Muscle of leg (tissue), 11 donors: ENCODE data around the gene MMEL1. TPM values are rescaled to one million over a fixed set of nuclear protein-coding genes. Genes with fewer than 3 reads are reported as not detected.
A peak's percentile ranks its signal among the peaks of the same experiment; 100 is the strongest.
"Not testable (repeated sequence)": the region's sequence is repeated elsewhere in the genome, so short reads cannot be mapped to it uniquely, and the experiment has no call there.

Experiments
- DNase-seq: peaks from one replicate; pipeline ENCODE4 v3.0.0; 2013
- H3K27ac ChIP-seq: one replicate; pipeline ENCODE4 v1.5.1; 2013; ENCODE audit warnings: mild to moderate bottlenecking, low read length, control low read depth
- H3K27me3 ChIP-seq: one replicate; pipeline ENCODE4 v1.6.1; 2013; ENCODE audit warnings: low read length; ENCODE audit not compliant: control insufficient read depth, insufficient read depth
- H3K36me3 ChIP-seq: one replicate; pipeline ENCODE4 v1.6.1; 2013; ENCODE audit warnings: low read length; ENCODE audit not compliant: control insufficient read depth, insufficient read depth
- H3K4me1 ChIP-seq: one replicate; pipeline ENCODE4 v1.6.1; 2013; ENCODE audit warnings: low read length; ENCODE audit not compliant: control insufficient read depth, insufficient read depth
- H3K4me3 ChIP-seq: one replicate; pipeline ENCODE4 v1.5.1; 2013; ENCODE audit warnings: low read length, control low read depth
- H3K9me3 ChIP-seq: replicated peaks from 2 replicates; pipeline ENCODE4 v1.6.1; 2013; ENCODE audit warnings: low read depth, low read length; ENCODE audit not compliant: control insufficient read depth
- WGBS: methylation state at CpG from one replicate; pipeline ENCODE4 v1.1.5; 2013; ENCODE audit warnings: missing lambda C conversion rate; ENCODE audit not compliant: insufficient coverage; 5-methylcytosine and 5-hydroxymethylcytosine counted together
- polyA plus RNA-seq, 8 donors: library from polyadenylated mRNA; unstranded; fragments of 120-200 nt; gene quantifications; one replicate each; pipeline versions ENCODE4 v1.2.1 to v1.2.3, GENCODE V29; 2013; ENCODE audit warnings: inconsistent platforms in 1 of 8, low replicate concordance in 1 of 8; ENCODE audit not compliant: insufficient read length in 8 of 8, insufficient read depth in 1 of 8
- total RNA-seq: library from RNA; stranded (reverse); fragments of 120-200 nt; gene quantifications from one replicate; pipeline ENCODE4 v1.2.4, GENCODE V29; 2013

The MMEL1 gene
- total and polyA plus RNA-seq, 9 donors = 0.29 to 1.2 (median 0.61) TPM

- H3K27ac ChIP-seq, H3K27me3 ChIP-seq, H3K36me3 ChIP-seq, DNase-seq, H3K4me1 ChIP-seq, H3K4me3 ChIP-seq: not testable (repeated sequence)
- H3K9me3 ChIP-seq = peaks cover 59% of the 10 kb centered on the region
- 34% methylated on average over 12 of the region's 12 CpGs for WGBS
Measured at GRCh38 chr1:2652926-2653571, 20.2 kb upstream of the MMEL1 start.

GRCh38 chr1:2652152-2652925 is 19.5 kb upstream of the MMEL1 start:
- WGBS = 39% methylated on average over 16 of the region's 16 CpGs
- peaks cover 62% of the 10 kb centered on the region for H3K9me3 ChIP-seq
- not testable (repeated sequence) for H3K4me3 ChIP-seq, DNase-seq, H3K27me3 ChIP-seq, H3K4me1 ChIP-seq, H3K27ac ChIP-seq, H3K36me3 ChIP-seq

- no peak for DNase-seq
- H3K4me3 ChIP-seq = no peak overlapping the region
- no peaks in the 10 kb centered on the region for H3K4me1 ChIP-seq
- H3K27me3 ChIP-seq = no peaks in the 10 kb centered on the region
- WGBS = 50% methylated on average over 8 of the region's 10 CpGs
- H3K36me3 ChIP-seq = no peaks in the 10 kb centered on the region
- H3K9me3 ChIP-seq = peaks cover 67% of the 10 kb centered on the region
- no peak overlapping the region for H3K27ac ChIP-seq
Measured at GRCh38 chr1:2650967-2651645, 18.3 kb upstream of the MMEL1 start.

DNA sequence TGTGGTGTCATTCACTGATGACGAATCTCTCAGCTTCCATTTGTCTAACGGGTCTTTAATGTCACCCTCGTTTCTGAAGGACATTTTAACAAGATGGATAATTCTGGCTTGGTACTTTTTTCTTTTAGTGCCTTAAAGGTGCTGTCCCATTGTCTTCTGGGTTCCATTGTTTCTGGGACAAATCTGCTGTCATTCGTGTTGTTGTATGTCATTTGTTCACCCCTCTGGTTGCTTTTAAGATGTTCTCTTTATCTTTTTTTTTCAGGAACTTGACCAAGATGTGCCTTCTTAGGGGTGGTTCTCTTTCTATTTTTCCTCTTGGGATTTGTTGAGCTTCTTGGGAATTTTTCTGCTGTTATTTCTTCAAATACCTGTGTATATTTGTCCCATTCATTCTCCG is 14.0 kb upstream of the MMEL1 start:
- Histone ChIP-seq H3K27ac (no peak overlapping the region), H3K9me3 (peaks cover 29% of the 10 kb centered on the region), H3K4me3 (no peak overlapping the region), H3K4me1 (peaks cover 13% of the 10 kb centered on the region), H3K36me3 (no peaks in the 10 kb centered on the region), H3K27me3 (no peaks in the 10 kb centered on the region)
- 60% methylated on average over 1 of the region's 5 CpGs for WGBS
- no peak for DNase-seq

DNA sequence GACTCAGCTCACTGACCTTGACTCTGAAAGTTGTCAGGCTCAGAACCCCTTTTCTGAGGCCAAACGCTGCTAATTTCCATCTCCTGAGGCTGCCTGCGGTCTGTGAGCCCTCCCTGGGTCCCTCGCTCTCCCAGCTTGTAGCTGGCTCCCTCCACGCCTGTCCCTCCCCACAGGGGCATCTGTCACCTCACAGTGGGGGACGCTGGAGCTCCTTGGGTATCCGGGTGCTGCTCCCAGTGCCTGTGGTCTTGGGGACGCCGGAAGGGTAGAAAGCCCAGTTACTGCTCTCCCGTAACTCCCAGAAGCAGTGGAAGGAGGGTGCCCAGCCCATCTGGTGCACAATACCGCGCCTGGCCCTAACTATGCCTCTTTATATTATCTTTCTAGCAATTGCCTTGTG is 13.0 kb upstream of the MMEL1 start:
- Histone ChIP-seq H3K9me3 (peaks cover 23% of the 10 kb centered on the region), H3K4me1 (peaks cover 20% of the 10 kb centered on the region), H3K36me3 (no peaks in the 10 kb centered on the region), H3K27ac (no peak overlapping the region), H3K27me3 (no peaks in the 10 kb centered on the region), H3K4me3 (no peak overlapping the region)
- DNase-seq = no peak
- WGBS = 82% methylated on average over 11 of the region's 11 CpGs

DNA sequence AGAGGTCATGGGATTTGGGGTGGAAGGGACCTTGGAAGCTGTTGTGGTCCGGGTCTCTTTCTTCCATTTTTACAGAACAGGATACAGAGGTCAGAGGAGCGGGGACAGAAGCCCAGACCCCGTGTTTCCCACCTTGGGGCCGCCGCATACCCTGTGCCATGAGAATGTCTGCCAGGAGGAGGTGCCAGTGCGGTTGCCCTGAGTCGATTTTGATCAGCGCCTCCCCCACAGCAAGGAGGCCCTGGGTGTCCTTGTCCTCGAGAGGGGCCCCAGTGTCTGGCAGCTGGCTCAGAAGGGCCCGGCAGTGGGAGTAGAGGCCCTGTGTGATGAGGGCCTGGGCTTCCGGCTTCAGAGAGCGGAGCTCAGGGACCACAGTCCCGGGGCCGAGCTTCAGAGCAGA is 12.3 kb upstream of the MMEL1 start:
- H3K27ac ChIP-seq = no peak overlapping the region
- DNase-seq = no peak
- 80% methylated on average over 8 of the region's 14 CpGs for WGBS
- no peaks in the 10 kb centered on the region for H3K27me3 ChIP-seq
- peaks cover 18% of the 10 kb centered on the region for H3K9me3 ChIP-seq
- no peaks in the 10 kb centered on the region for H3K36me3 ChIP-seq
- peaks cover 25% of the 10 kb centered on the region for H3K4me1 ChIP-seq
- no peak overlapping the region for H3K4me3 ChIP-seq

GRCh38 chr1:2644591-2645101 is 11.8 kb upstream of the MMEL1 start:
- Histone ChIP-seq H3K36me3 (no peaks in the 10 kb centered on the region), H3K4me1 (peaks cover 30% of the 10 kb centered on the region), H3K27me3 (no peaks in the 10 kb centered on the region), H3K4me3 (no peak overlapping the region), H3K27ac (no peak overlapping the region), H3K9me3 (peaks cover 18% of the 10 kb centered on the region)
- 95% methylated on average over 8 of the region's 12 CpGs for WGBS
- no peak for DNase-seq

GRCh38 chr1:2644171-2644570 is 11.4 kb upstream of the MMEL1 start:
- Histone ChIP-seq H3K27me3 (no peaks in the 10 kb centered on the region), H3K36me3 (no peaks in the 10 kb centered on the region), H3K4me1 (peaks cover 32% of the 10 kb centered on the region), H3K9me3 (peaks cover 18% of the 10 kb centered on the region), H3K4me3 (no peak overlapping the region), H3K27ac (no peak overlapping the region)
- no peak for DNase-seq
- WGBS = 80% methylated on average over 14 of the region's 14 CpGs

GRCh38 chr1:2643414-2644077 is 10.7 kb upstream of the MMEL1 start:
- H3K36me3 ChIP-seq = no peaks in the 10 kb centered on the region
- peaks cover 32% of the 10 kb centered on the region for H3K4me1 ChIP-seq
- no peaks in the 10 kb centered on the region for H3K27me3 ChIP-seq
- DNase-seq = no peak
- peak overlapping the region; percentile 76 for H3K4me3 ChIP-seq
- peaks cover 15% of the 10 kb centered on the region for H3K9me3 ChIP-seq
- WGBS = 6% methylated on average over 16 of the region's 24 CpGs
- no peak overlapping the region for H3K27ac ChIP-seq
